ENCODE results near the gene ZNF490. TPM values are rescaled to one million over a fixed set of nuclear protein-coding genes. Genes with fewer than 3 reads are reported as not detected.
"Not testable (repeated sequence)": the region's sequence is repeated elsewhere in the genome, so short reads cannot be mapped to it uniquely, and the experiment has no call there.

The ZNF490 gene
- total RNA-seq, 2 donors from 2014 or later = 2.0 to 2.6 TPM

- DNase-seq (no peak), ATAC-seq (no peak)
- H3K27me3 ChIP-seq = no peaks in the 10 kb centered on the region
- intact Hi-C loops (cut with DNase I) = no loop called here
- no peak for TF ChIP-seq CTCF (IDR thresholded peaks at IDR 0.05)
- TF ChIP-seq POLR2A (IDR thresholded peaks at IDR 0.05) = no peak
- H3K9me3 ChIP-seq = no peaks in the 10 kb centered on the region
- H3K4me1 ChIP-seq = peaks cover 18% of the 10 kb centered on the region
- H3K4me3 ChIP-seq = no peak overlapping the region
- H3K27ac ChIP-seq = no peak overlapping the region
- no peaks in the 10 kb centered on the region for H3K36me3 ChIP-seq (replicated peaks in 1 of 2; ENCODE audit: insufficient read depth in 1 of 2, low read depth in 2 of 2)
- WGBS, 2 donors = 94 to 97% methylated on average over 10 of the region's 10 CpGs
These were observed 35.9 kb upstream of the ZNF490 start for GRCh38 chr19:12646551-12646950.

- H3K9me3 ChIP-seq; DNase-seq; ATAC-seq; H3K27me3 ChIP-seq; H3K27ac ChIP-seq; H3K36me3 ChIP-seq (replicated peaks in 1 of 2; ENCODE audit: insufficient read depth in 1 of 2, low read depth in 2 of 2); H3K4me3 ChIP-seq; intact Hi-C loops (cut with DNase I): not testable (repeated sequence)
- peaks cover 29% of the 10 kb centered on the region for H3K4me1 ChIP-seq
- 87 to 91% methylated on average over 14 of the region's 14 CpGs for WGBS, 2 donors
These were observed 33.1 kb upstream of the ZNF490 start for GRCh38 chr19:12643716-12644115.

DNA sequence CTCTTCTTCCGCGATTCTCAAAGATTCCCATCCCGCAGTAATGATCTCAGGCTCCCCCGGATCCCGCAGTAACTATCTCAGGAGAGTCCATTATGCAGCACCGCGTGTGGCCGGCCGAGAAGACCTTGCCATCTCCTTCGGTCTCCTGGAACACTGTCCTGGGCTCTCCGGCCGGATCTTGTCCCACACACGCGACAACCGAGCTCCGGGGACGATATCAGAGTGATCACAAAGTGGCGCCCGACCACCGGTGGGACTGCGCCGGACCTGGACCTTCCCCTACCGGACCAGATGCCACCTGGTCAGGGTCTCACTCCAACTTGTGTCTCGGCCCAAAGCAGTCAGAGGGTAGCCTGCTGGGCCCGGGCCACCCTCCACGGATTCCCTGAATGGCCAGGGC is 31.9 kb upstream of the ZNF490 start:
- no peak for DNase-seq
- H3K4me1 ChIP-seq = peaks cover 17% of the 10 kb centered on the region
- no peak overlapping the region for H3K27ac ChIP-seq
- 78 to 90% methylated on average over 23 to 24 of the region's 26 CpGs for WGBS, 2 donors
- ATAC-seq = no peak
- H3K4me3 ChIP-seq = no peak overlapping the region
- intact Hi-C loops (cut with DNase I) = no loop called here
- H3K36me3 ChIP-seq (replicated peaks in 1 of 2; ENCODE audit: insufficient read depth in 1 of 2, low read depth in 2 of 2) = no peaks in the 10 kb centered on the region
- no peaks in the 10 kb centered on the region for H3K27me3 ChIP-seq
- TF ChIP-seq POLR2A (IDR thresholded peaks at IDR 0.05) (no peak), CTCF (IDR thresholded peaks at IDR 0.05) (no peak)
- no peaks in the 10 kb centered on the region for H3K9me3 ChIP-seq

DNA sequence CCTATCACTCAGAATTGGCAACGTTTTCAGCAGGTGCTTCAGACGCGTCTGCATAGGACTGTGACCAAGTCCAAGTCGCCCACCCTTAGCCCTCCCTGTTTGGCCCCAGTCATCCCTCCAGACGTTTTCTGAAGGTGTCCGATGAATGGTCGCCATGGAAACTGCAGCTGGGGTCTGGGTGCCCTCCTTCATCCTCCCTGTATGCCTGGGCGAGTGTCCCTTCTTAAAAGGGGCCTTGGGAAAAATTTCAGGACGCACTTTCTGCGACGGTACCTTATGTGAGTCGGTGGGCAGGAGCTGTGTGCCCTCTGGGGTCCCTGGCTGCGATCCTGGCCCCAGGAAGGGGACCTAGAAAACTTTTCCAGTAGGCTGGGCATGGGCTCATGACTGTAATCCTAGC is 30.8 kb upstream of the ZNF490 start:
- intact Hi-C loops (cut with DNase I) = no loop called here
- WGBS, 2 donors = 56 to 58% methylated on average over 12 to 13 of the region's 13 CpGs

DNA sequence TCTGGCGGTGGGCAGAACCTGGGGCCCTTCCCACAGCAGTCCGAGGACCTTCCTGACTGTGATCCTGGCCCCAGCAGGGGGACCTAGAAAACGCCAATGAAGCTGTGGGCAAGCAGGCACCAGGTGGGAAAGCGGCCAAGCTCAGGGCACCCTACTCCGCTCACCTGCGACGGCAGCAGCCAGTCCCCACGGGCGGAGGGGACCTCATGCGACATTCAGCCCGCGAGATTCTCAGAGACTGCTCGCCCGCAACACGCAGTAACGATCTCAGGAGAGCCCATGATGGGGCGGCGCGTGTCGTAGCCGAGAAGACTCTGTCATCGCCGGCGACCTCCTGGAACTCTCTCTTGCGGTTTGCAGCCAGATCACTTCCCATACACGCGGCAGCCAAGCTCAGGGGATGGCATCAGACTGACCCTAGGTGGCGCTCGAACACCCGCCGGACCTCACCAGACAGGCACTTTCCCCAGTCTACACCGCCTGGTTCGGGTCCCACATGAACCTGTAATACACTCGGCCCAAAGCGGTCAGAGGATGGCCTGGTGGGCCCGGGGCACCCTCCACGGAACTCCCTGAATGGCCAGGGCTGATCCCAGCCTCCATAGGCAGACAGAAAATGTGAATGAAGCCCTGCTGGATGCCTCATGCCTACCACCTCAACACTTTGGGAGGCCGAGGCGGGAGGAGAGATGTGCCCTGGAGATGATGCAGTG is 29.4 kb upstream of the ZNF490 start:
- 8 to 23% methylated on average over 7 to 39 of the region's 39 CpGs for WGBS, 2 donors
- H3K36me3 ChIP-seq (replicated peaks in 1 of 2; ENCODE audit: insufficient read depth in 1 of 2, low read depth in 2 of 2) = no peaks in the 10 kb centered on the region

More for the DNA sequence above, 30.8 kb upstream of the ZNF490 start:
- H3K4me1 ChIP-seq = peaks cover 12% of the 10 kb centered on the region
- ATAC-seq (no peak), DNase-seq (no peak)
- no peaks in the 10 kb centered on the region for H3K9me3 ChIP-seq
- no peak for TF ChIP-seq CTCF (IDR thresholded peaks at IDR 0.05)
- TF ChIP-seq POLR2A (IDR thresholded peaks at IDR 0.05) = no peak
- no peaks in the 10 kb centered on the region for H3K27me3 ChIP-seq
- H3K4me3 ChIP-seq = no peak overlapping the region
- H3K27ac ChIP-seq = no peak overlapping the region
- H3K36me3 ChIP-seq (replicated peaks in 1 of 2; ENCODE audit: insufficient read depth in 1 of 2, low read depth in 2 of 2) = no peaks in the 10 kb centered on the region

More for the DNA sequence above, 29.4 kb upstream of the ZNF490 start:
- TF ChIP-seq POLR2A (IDR thresholded peaks at IDR 0.05) (no peak), CTCF (IDR thresholded peaks at IDR 0.05) (peak; percentile 64 to 88 (median 82))
- Histone ChIP-seq H3K27me3 (no peaks in the 10 kb centered on the region), H3K9me3 (no peaks in the 10 kb centered on the region), H3K4me3 (no peak overlapping the region), H3K4me1 (peaks cover 12% of the 10 kb centered on the region), H3K27ac (peak overlapping the region in 2 of 4 donors; percentile 17 to 45)
- ATAC-seq (peak; percentile 92), DNase-seq (peak; percentile 86 to 90 (median 88))
- intact Hi-C loops (cut with DNase I) = no loop called here
